Hair follicular keratinocyte (primary cell): ENCODE results near the gene STK32C. TPM values are rescaled to one million over a fixed set of nuclear protein-coding genes. Genes with fewer than 3 reads are reported as not detected.

Source experiments
- total RNA-seq: library from RNA; depleted of rRNA; stranded (reverse); fragments of >200 nt; gene quantifications from 2 replicates; pipeline ENCODE4 v1.2.3, GENCODE V29; 2015

Gene STK32C
- 9.7 and 13.4 TPM in 2 replicates for total RNA-seq

DNA sequence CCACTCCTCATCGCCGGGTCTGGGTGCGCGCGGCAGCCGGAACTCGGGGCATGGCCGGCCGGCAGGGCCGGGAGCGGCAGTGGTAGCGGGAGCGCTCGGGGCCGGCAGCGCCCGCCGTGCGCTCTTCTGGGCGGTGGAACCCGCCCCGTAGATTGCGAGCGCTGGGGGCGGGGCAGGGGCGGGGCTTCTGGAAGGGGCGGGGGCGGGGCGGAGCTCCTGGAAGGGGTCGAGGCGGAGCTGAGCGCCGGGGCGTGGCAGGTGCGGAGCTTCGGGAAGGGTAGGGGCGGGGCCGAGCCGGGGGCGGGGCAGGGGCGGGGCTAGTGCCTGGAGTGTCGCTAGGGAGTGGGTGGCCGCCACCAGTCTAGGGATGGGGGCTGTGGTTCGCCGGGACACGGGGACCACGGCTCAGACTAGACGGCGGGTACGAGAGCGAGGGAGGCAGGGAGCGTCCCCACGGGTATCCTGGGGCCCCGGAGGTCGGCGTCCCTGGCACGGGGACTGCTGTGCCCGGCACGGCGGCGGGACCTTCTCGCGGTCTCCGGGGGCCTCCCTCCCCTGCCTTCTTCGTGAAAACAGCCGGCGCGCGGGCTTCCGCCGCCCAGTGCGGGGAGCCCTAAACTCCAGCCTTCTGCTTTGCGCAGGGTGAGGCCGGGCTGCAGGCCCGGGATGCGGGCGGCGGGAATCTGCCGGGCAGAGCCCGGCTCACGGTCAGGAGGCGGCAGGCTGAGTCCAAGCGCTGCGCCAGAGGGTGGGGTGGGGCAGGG, at the start of gene STK32C:
Gene STK32C (minus strand): TSS at position 128 of the 764 bp plus-strand sequence. CDS start 117 bp downstream, at position 11.

DNA sequence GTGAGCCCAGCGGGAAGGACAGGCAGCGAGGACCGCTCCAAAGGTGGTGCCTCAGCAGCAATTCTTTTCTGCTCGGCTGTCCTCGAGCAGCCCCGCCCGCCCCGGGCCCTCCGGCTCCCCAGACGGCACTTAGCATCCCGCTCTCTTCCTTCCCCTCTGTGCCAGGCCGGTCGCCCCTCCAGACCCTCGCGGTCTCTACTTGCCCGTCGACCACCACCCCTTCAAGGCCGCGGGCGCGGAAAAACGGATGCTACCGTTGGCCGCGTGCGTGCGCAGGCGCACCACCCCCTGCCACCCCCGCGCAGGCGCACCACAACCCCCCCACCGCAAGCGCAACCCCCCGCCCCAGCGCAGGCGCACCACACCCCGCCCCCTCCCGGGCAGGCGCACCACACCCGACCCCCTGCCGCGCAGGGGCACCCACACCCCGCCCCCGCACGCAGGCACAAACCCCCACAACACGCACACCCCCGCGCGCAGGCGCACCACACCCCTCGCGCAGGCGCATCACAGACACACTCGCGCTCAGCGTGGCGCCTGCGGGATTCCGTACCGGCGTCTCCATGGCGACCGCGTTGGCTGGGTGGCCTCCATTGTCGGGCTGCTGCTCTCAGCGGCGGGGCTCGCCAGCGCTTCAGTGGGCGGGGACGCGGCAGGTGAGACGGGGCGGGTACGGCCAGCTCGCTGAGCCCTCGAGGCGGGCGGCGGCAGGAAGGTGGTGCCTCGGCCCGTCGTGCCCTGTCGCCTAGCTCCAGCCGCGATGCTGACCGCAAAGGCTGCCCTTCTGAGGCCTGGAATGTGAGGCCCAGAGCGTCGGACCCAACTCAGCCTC, 24.1 kb upstream of the STK32C start, which contains the start of gene LRRC27:
Gene LRRC27 (plus strand): TSS at position 593 of the 832 bp plus-strand sequence. CDS start 1,332 bp downstream, outside the sequence.

GRCh38 chr10:132186488-132187429, 121.0 kb downstream of the STK32C start, which contains the start of gene DPYSL4:
DPYSL4 (plus strand) TSS chr10:132186948; CDS start chr10:132187064, 116 bp downstream.

Other genes with a start within 250 kb of the STK32C start
- gene JAKMIP3, start 242.0 kb downstream of the STK32C start, total RNA-seq, result not detected in 2 replicates
- 0.94 and 0.99 TPM in 2 replicates for gene DPYSL4, start 121.0 kb downstream of the STK32C start, total RNA-seq
- 1.6 and 3.4 TPM in 2 replicates for gene LRRC27, start 24.2 kb upstream of the STK32C start, total RNA-seq
- gene PWWP2B, start 89.2 kb upstream of the STK32C start, total RNA-seq, result 16.4 and 16.9 TPM in 2 replicates
- 16.6 and 23.6 TPM in 2 replicates for gene INPP5A, start 229.8 kb upstream of the STK32C start, total RNA-seq